BE2C (cell line): ENCODE results near the gene PODXL2.

Experiments used
- DNase-seq: peaks from one replicate; pipeline ENCODE4 v3.0.0-alpha.2; 2020
- H3K27me3 ChIP-seq: fragments of 250-450 bp; sonication (Bioruptor Pico); 2 replicates; pipeline ENCODE4 v1.5.1; 2020; ENCODE audit warnings: mild to moderate bottlenecking
- H3K36me3 ChIP-seq: fragments of 250-450 bp; sonication (Bioruptor Pico); 2 replicates; pipeline ENCODE4 v1.5.1; 2020; ENCODE audit warnings: mild to moderate bottlenecking
- H3K4me1 ChIP-seq: fragments of 250-450 bp; sonication (Bioruptor Pico); 2 replicates; pipeline ENCODE4 v1.5.1; 2020
- H3K4me3 ChIP-seq: 2 replicates; pipeline ENCODE4 v1.5.1; 2011; ENCODE audit warnings: low read depth, low read length
- H3K9me3 ChIP-seq: fragments of 250-450 bp; sonication (Bioruptor Pico); 2 replicates; pipeline ENCODE4 v1.5.1; 2020
- CTCF ChIP-seq: IDR thresholded peaks from 2 replicates; pipeline ENCODE4 v1.5.1; 2012; ENCODE audit warnings: mild to moderate bottlenecking, low read depth, low read length

Gene PODXL2

GRCh38 chr3:127690823-127691452, 62.0 kb downstream of the PODXL2 start:
- H3K4me1 ChIP-seq = no peaks in the 10 kb centered on the region
- H3K36me3 ChIP-seq = no peaks in the 10 kb centered on the region
- DNase-seq = peak; percentile 73
- no peak overlapping the region for H3K4me3 ChIP-seq
- TF ChIP-seq CTCF = peak; percentile 83
- no peaks in the 10 kb centered on the region for H3K27me3 ChIP-seq
- H3K9me3 ChIP-seq = no peaks in the 10 kb centered on the region

- H3K4me1 ChIP-seq = peaks cover 2% of the 10 kb centered on the region
- H3K9me3 ChIP-seq = no peaks in the 10 kb centered on the region
- no peaks in the 10 kb centered on the region for H3K27me3 ChIP-seq
- TF ChIP-seq CTCF = no peak
- no peak overlapping the region for H3K4me3 ChIP-seq
- H3K36me3 ChIP-seq = no peaks in the 10 kb centered on the region
- peak; percentile 4 for DNase-seq
These were observed 62.5 kb downstream of the PODXL2 start for GRCh38 chr3:127691489-127691888.

GRCh38 chr3:127691974-127692373, 63.0 kb downstream of the PODXL2 start:
- no peaks in the 10 kb centered on the region for H3K36me3 ChIP-seq
- DNase-seq = peak; percentile 2
- H3K4me1 ChIP-seq = peaks cover 5% of the 10 kb centered on the region
- TF ChIP-seq CTCF = no peak
- H3K9me3 ChIP-seq = no peaks in the 10 kb centered on the region
- H3K4me3 ChIP-seq = no peak overlapping the region
- no peaks in the 10 kb centered on the region for H3K27me3 ChIP-seq

- Histone ChIP-seq H3K9me3 (no peaks in the 10 kb centered on the region), H3K4me3 (no peak overlapping the region), H3K4me1 (peaks cover 9% of the 10 kb centered on the region), H3K36me3 (no peaks in the 10 kb centered on the region), H3K27me3 (no peaks in the 10 kb centered on the region)
- no peak for TF ChIP-seq CTCF
- DNase-seq = peak; percentile 3
These were observed 63.7 kb downstream of the PODXL2 start for GRCh38 chr3:127692501-127693335.

GRCh38 chr3:127693336-127693843, 64.4 kb downstream of the PODXL2 start:
- Histone ChIP-seq H3K36me3 (no peaks in the 10 kb centered on the region), H3K27me3 (no peaks in the 10 kb centered on the region), H3K4me1 (peaks cover 16% of the 10 kb centered on the region), H3K9me3 (no peaks in the 10 kb centered on the region), H3K4me3 (no peak overlapping the region)
- no peak for TF ChIP-seq CTCF
- DNase-seq = peak; percentile 2
